ENCODE data around the gene XYLT2. TPM values are rescaled to one million over a fixed set of nuclear protein-coding genes. Genes with fewer than 3 reads are reported as not detected.

The XYLT2 gene
- total RNA-seq, 2 experiments from 2014 or later: 22.5 to 25.5 TPM

- CTCF ChIA-PET (ENCODE audit: unreplicated experiment): no interaction called here
- TF ChIP-seq CTCF (conservative IDR thresholded peaks at IDR 0.05; ENCODE audit: low read length) (no peak), EZH2phosphoT487 (IDR thresholded peaks at IDR 0.05; ENCODE audit: borderline replicate concordance, low read depth, low read length) (no peak)
- H2AFZ ChIP-seq (ENCODE audit: low read length): no peak overlapping the region
Measured at GRCh38 chr17:50319306-50320004, 26.5 kb upstream of the XYLT2 start.

GRCh38 chr17:50322271-50322670, 23.7 kb upstream of the XYLT2 start:
- no peak overlapping the region for H3K27ac ChIP-seq (ENCODE audit: low read depth, low read length, poor library complexity, severe bottlenecking)
- H3K4me3 ChIP-seq (ENCODE audit: low read depth, low read length, poor library complexity, severe bottlenecking): no peak overlapping the region
- no peak for TF ChIP-seq EZH2phosphoT487 (IDR thresholded peaks at IDR 0.05; ENCODE audit: borderline replicate concordance, low read depth, low read length)
- no peak for TF ChIP-seq CTCF (conservative IDR thresholded peaks at IDR 0.05; ENCODE audit: low read length)
- no peak overlapping the region for H2AFZ ChIP-seq (ENCODE audit: low read length)
- H3K9me3 ChIP-seq (ENCODE audit: low read length): no peaks in the 10 kb centered on the region
- H3K79me2 ChIP-seq (ENCODE audit: insufficient read depth, low read depth, low read length): no peaks in the 10 kb centered on the region
- CTCF ChIA-PET (ENCODE audit: unreplicated experiment): no interaction called here
- H3K9me2 ChIP-seq (ENCODE audit: insufficient read depth, low read length): no peaks in the 10 kb centered on the region
- no TSS peak for BruUV-seq (replicated peaks)
- POLR2A ChIA-PET: interaction anchor here (0.6 to 0.7 kb wide), 2 partner anchors 72 to 110 kb away, joined by 4 read pairs; no protein-coding TSS in a partner anchor
- H3K36me3 ChIP-seq (ENCODE audit: insufficient read depth, low read length): no peaks in the 10 kb centered on the region
- H4K20me1 ChIP-seq (ENCODE audit: insufficient read depth, low read length): no peaks in the 10 kb centered on the region
- intact Hi-C loops (cut with micrococcal nuclease; ENCODE audit: unreplicated experiment): no loop called here
- no peaks in the 10 kb centered on the region for H3K4me1 ChIP-seq (ENCODE audit: insufficient read depth, low read length, poor library complexity, severe bottlenecking)
- H3K4me2 ChIP-seq (ENCODE audit: low read length): no peak overlapping the region
- no peak for DNase-seq (ENCODE audit: low spot score)

More at GRCh38 chr17:50319306-50320004, 26.5 kb upstream of the XYLT2 start:
- H3K9me2 ChIP-seq (ENCODE audit: insufficient read depth, low read length): no peaks in the 10 kb centered on the region
- intact Hi-C loops (cut with micrococcal nuclease; ENCODE audit: unreplicated experiment): no loop called here
- POLR2A ChIA-PET: interaction anchor here (0.6 kb wide), 1 partner anchor 15 kb away, joined by 4 read pairs; no protein-coding TSS in a partner anchor
- H3K9me3 ChIP-seq (ENCODE audit: low read length): no peaks in the 10 kb centered on the region
- H3K4me2 ChIP-seq (ENCODE audit: low read length): no peak overlapping the region
- no TSS peak for BruUV-seq (replicated peaks)
- H3K79me2 ChIP-seq (ENCODE audit: insufficient read depth, low read depth, low read length): no peaks in the 10 kb centered on the region
- H3K4me3 ChIP-seq (ENCODE audit: low read depth, low read length, poor library complexity, severe bottlenecking): no peak overlapping the region
- no peaks in the 10 kb centered on the region for H4K20me1 ChIP-seq (ENCODE audit: insufficient read depth, low read length)
- H3K4me1 ChIP-seq (ENCODE audit: insufficient read depth, low read length, poor library complexity, severe bottlenecking): no peaks in the 10 kb centered on the region
- H3K27ac ChIP-seq (ENCODE audit: low read depth, low read length, poor library complexity, severe bottlenecking): no peak overlapping the region
- H3K36me3 ChIP-seq (ENCODE audit: insufficient read depth, low read length): no peaks in the 10 kb centered on the region
- no peak for DNase-seq (ENCODE audit: low spot score)

GRCh38 chr17:50323060-50323459, 22.9 kb upstream of the XYLT2 start:
- Histone ChIP-seq H4K20me1 (ENCODE audit: insufficient read depth, low read length) (no peaks in the 10 kb centered on the region), H3K4me2 (ENCODE audit: low read length) (no peak overlapping the region), H3K9me2 (ENCODE audit: insufficient read depth, low read length) (no peaks in the 10 kb centered on the region), H3K36me3 (ENCODE audit: insufficient read depth, low read length) (no peaks in the 10 kb centered on the region), H3K4me1 (ENCODE audit: insufficient read depth, low read length, poor library complexity, severe bottlenecking) (no peaks in the 10 kb centered on the region), H2AFZ (ENCODE audit: low read length) (no peak overlapping the region), H3K79me2 (ENCODE audit: insufficient read depth, low read depth, low read length) (no peaks in the 10 kb centered on the region), H3K27ac (ENCODE audit: low read depth, low read length, poor library complexity, severe bottlenecking) (no peak overlapping the region), H3K9me3 (ENCODE audit: low read length) (no peaks in the 10 kb centered on the region), H3K4me3 (ENCODE audit: low read depth, low read length, poor library complexity, severe bottlenecking) (no peak overlapping the region)
- ChIA-PET POLR2A (interaction anchor here (0.6 to 0.7 kb wide), 2 partner anchors 73 to 110 kb away, joined by 4 read pairs; no protein-coding TSS in a partner anchor), CTCF (ENCODE audit: unreplicated experiment) (no interaction called here)
- intact Hi-C loops (cut with micrococcal nuclease; ENCODE audit: unreplicated experiment): no loop called here
- no peak for DNase-seq (ENCODE audit: low spot score)
- no TSS peak for BruUV-seq (replicated peaks)
- TF ChIP-seq EZH2phosphoT487 (IDR thresholded peaks at IDR 0.05; ENCODE audit: borderline replicate concordance, low read depth, low read length): no peak
- no peak for TF ChIP-seq CTCF (conservative IDR thresholded peaks at IDR 0.05; ENCODE audit: low read length)

All from OCI-LY7 (cell line).